ENCODE data around the gene OTOS.

- TF ChIP-seq EZH2 (IDR thresholded peaks at IDR 0.05; ENCODE audit: insufficient read depth, poor library complexity, severe bottlenecking) (no peak), EZH2phosphoT487 (IDR thresholded peaks at IDR 0.05; ENCODE audit: insufficient read depth, low read depth) (no peak)
Observed at GRCh38 chr2:240182476-240182875, 42.0 kb upstream of the OTOS start.
